Heart left ventricle (tissue), 13 donors: ENCODE data around the gene NTSR2.

ENCODE experiments used
- CTCF ChIP-seq, 12 donors: fragments of 200-600 bp; sonication (generic) in 4 of 12; IDR thresholded peaks; one replicate each; pipeline versions ENCODE4 v1.5.0 to v1.8.0; 2018 to 2022; ENCODE audit warnings: antibody characterized with exemption in 12 of 12, mild to moderate bottlenecking in 5 of 12
- POLR2A ChIP-seq, 2 donors: fragments of 450-650 bp; IDR thresholded peaks; one replicate each; pipeline ENCODE4 v1.6.1; 2017; ENCODE audit warnings: antibody characterized with exemption in 2 of 2, mild to moderate bottlenecking in 2 of 2, moderate library complexity in 2 of 2
- donor health status: ischemic (EF 13 %, LVEDD 7.1; RV severe dilation, severe dysfunction).
- donor health status: DM: no; HTN: yes; CAD: no.
- donor health status: DM: no; HTN: no; CAD: no.
- donor health status: ischemic (EF 25% LVEDD 6.9; RV normal size, moderate dysfunction).
- donor health status: ischemic (EF 25% LVEDD 5.7; RV mildly dilated, moderate dysfunction).
- donor health status: ischemic (EF 35%, LVEDD 5.7; RV mildly dilated, moderate dysfunction).
- donor health status: nonischemic (EF 11% LVEDD 7.7; RV severe dilation, severe dysfunction).
- donor health status: DM: yes; HTN: yes; CAD: no.
- donor health status: PGD.
- donor health status: ischemic (EF 29% LVEDD 5.4; RV normal size, mild dysfunction).
- donor health status: nonischemic (EF 23%, LVEDD 6.1; RV moderate dilation, normal function).

- TF ChIP-seq CTCF (IDR thresholded peaks at IDR 0.05), result no peak
- no peak for TF ChIP-seq POLR2A (IDR thresholded peaks at IDR 0.05)
Observed at GRCh38 chr2:11635141-11635540, 34.9 kb downstream of the NTSR2 start.
